NCI-H1436 (cell line): ENCODE measurements around the gene TSPOAP1.
A peak's percentile ranks its signal among the peaks of the same experiment; 100 is the strongest.
"Not testable (repeated sequence)": the region's sequence is repeated elsewhere in the genome, so short reads cannot be mapped to it uniquely, and the experiment has no call there.

Experiments
- DNase-seq: peaks from one replicate; lab custom pipeline; 2025; lab: John Stamatoyannopoulos, UW

TSPOAP1 gene

DNA sequence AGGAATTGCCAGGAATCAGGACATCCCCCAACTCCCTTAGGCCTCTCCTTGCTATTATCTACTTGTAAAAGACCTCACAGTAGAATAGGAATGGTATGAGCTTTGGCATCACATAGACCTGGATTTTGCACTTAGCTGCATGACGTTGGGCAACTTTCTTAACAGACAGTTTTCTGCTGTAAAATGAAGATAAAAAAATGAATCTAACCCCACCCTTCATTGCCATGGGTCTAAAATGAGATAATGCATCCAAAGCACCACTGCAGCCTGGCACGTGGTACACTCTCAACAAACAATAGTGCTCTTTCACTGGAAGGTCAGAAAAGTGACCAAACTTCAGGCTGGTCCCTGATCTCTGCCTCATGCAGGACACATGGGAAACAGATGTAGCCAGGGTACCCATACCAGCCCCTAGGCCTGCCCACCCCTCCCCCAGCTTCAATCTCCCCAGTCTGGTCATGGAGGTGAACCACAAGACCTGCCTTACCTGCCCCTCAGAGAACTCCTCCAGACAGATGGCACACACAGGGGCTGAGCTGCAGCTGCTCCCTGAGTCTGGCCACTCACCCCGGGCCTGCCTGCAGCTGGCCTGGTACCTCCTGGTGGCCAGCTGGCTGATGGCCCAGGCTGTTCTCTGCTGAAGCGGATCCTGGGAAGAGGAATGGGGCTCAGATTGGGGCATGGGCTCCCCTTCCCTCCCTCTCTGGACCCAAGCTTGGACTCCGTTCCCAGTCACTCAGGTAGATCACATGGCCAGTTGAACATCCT, 31.9 kb upstream of the TSPOAP1 start:
- DNase-seq: no peak

DNA sequence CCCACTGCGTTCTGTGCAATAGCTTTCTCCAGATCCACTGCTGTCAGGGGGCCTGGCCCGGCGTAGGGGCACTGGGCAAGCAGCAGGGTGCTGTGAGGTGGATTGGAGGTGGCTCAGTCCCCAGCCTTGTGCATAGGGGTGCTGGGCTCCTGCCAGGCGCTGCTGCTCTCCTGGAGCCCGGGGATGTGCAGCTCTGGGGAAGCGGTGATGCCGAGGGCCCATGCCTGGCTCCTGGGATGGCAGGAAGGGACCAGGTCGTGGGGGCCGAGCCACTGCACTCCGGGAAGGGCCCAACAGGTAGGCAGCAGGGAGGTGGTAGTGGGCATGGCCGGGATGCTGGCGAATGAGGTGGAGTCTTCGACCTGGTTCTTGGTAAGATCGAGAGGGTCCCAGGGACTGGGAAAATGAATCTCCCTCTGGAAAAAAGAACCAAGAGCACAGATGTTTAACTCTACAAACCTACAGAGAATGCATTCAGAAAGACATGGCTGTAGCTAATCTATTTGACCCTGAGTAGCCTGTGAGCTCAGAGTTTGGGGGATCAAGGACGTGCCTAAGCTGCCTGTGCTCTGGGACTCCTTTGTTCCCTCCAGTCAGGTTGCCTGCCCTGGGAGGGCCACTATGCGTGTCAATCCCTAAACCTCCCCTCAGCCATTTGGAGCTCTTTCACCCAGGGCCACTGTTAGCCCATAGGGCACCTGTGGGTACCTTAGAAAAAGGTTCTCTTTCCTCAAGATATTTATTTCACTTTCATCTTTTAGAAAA, 30.0 kb upstream of the TSPOAP1 start:
- no peak for DNase-seq

DNA sequence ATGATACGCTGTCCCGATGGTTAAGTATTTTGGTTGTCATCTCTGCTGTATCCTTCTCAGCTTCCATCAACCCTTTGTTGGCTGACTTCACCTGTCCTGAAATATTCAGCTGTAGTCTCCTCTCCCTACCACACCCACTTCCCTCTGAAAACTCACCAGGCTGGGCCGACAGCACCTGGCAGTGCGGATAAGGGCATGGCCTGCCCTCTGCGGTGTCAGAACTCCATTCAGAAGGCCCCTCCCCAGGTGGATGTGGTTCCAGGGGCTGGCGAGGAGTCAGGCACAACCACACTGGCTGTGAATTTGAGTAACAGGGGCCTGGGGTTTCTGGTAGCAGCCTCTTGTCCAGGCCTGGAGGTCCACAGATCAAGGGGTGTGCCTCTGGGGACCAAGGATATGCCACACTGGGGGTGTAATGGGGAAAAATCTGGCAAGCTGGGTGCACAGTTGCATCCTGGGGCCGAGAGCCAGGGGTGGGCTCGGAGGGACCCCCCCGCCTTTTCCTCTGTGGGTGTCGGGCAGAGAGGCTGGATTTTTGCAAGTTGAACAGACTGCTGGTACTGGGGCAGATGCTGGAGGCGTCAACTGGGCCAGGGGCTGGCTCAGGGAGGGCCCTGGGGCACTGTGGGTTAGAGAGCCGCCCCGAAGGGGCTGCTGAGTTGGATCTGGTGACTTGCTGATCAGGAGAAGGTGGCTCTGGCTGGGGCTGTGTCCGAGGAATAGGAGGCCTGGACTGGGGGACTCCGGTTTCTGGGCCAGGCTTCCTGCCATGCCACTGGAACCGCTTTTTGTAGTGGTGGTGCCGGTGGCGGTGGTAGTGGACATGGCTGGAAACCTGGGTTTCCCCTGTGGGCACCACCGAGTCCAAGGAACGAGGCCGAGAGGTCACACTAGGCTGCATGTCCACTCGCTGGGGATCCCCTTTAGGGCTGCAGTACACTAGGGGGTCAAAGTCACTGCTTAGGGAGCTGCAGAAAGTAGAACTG, 29.0 kb upstream of the TSPOAP1 start:
- DNase-seq: no peak

DNA sequence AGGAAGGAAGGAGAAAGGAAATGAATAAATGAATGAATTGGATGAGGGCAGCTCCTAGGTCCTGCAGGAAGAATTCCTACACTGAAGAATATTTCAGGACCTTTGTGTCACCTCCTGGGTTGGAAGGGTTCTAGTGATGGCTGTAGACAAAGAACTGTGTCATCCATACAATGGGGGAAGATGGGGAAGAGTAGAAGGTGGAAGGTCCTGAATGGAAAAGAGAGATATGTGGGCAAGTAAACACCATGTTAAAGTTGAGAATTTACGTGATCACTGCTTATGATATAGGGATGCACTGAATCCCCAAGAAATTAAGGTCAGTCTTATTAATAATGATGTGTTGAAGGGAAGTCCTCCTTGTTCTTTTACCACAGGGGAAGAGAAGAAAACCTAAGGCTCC, 27.6 kb upstream of the TSPOAP1 start:
- no peak for DNase-seq

DNA sequence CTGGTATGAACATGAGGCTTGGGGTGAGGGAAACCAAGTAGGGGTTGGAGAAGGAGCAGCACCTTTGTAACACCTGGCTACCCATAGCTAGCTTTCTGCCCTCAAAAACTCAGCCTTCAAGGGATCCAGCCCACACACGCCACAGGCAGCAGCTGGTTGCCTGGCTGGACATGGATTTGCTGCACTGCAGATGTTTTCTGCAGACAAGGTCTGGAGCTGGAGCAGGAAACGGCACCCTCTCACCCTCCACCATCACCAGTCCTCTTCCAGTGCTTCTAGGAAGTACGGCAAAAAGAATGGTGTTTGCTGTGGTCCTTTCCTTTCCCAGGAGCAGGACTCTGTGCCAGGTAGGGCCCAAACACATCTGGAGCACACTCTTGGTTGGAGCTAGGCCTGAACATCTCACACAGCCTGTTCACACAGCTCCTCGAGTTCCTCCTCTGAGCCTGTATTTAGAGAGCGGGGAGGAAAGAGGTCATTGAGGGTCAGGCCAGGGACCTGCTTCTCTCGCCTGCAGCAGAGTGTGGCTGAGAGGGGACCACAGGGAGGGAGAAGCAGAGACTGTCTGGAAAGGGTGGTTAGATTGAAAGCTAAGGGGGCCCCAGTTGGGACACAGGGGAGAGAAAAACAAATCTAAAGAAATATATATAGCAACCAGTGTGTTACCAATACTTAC, 26.1 kb upstream of the TSPOAP1 start:
- no peak for DNase-seq

DNA sequence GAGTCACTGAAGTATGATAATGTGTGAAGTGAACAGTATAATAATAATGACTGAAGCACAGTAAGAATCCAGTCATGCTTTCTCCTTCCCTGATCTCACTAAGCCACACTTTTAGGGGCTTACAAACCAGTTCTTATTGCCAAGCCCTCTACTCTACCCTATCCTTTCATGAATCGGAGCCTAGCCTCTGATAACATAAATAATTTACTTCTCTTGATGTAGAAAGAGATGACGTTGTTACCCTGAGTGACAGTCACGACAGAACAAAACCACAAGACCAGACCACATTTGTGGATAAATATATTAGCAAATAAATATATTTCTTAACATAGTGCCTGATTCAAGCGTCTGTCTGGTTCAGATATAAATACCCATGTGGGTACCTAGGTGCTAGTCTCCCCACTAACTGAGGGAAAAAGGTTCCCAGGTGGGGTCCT, 24.8 kb upstream of the TSPOAP1 start:
- DNase-seq: no peak

DNA sequence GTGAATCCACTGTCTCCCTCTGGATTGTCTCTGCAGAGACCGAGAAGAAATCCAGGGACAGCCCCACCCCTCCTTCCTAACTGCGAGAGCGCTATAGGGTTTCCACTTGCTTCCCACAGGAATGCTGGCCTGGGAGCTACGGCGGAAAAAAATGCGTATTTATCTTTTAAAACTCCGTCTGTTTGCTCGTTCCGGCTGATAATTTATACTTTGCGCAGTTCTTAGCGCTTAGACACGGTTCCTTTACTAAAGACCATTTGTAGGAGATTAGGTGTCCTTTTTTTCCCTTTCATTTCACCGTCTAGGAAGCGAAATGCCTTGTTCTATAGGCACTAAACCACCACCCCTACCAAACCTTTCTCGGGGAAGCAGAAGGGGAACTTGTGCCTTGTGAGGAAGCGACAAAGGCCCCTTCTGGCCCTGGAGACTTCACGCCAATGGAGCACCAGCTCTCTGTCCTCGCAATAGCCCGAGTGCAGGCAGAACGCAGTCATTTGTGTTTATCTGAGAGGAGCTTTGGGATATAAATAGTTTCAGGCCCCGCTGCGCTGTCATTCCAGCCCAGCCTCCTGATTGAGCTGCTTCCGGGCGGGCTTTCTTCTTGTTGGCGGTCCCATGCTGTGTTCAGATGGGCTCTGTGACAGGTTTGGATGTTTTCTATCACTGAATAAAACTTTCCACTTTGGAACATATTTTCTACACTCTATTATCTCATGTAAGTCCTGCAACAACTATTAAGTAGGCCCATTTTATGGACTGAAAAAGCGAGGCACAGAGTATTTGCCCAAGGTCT, 24.2 kb upstream of the TSPOAP1 start:
- no peak for DNase-seq

DNA sequence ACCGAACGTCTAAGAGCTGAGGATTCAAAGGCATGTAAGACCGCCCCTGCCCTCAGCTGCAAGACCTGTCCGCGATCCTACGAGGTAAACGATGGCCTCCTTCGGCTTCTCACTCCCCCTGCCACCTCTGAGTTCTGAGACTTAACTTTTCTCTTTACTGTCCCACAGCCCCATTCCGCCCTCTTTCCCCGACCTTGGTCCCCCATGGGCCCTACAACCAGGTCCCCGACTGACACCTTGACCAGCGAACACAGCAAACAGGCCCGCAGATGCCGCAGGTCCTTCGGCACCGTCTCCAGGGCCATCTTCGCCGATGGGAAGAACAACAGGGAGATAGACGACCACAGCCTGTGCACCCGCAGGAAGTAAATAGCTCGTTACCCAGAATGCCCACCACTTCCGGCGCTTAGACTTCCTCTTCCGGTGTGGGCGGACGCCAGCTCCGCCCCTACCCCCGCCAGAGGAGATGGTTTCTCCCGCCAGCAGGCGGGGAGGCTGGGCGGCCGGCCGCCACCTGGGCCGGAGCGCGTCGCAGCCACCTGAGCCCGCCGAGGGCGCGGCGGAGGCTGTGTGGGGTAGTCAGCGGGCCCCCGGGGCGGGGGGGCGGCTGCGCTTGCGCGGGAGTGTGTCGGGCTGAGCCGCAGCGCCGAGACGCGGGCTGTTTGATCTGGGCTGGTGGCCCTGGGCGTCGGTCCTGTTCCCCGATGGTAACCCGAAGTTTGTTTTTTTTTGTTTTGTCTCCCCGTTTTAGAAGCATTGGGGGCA, 23.4 kb upstream of the TSPOAP1 start, which contains the start of gene SUPT4H1:
Gene SUPT4H1, minus strand, starts transcription at position 371 of the 765 bp plus-strand sequence. Its CDS starts 66 bp downstream, at position 305.
- DNase-seq: peak; percentile 96

DNA sequence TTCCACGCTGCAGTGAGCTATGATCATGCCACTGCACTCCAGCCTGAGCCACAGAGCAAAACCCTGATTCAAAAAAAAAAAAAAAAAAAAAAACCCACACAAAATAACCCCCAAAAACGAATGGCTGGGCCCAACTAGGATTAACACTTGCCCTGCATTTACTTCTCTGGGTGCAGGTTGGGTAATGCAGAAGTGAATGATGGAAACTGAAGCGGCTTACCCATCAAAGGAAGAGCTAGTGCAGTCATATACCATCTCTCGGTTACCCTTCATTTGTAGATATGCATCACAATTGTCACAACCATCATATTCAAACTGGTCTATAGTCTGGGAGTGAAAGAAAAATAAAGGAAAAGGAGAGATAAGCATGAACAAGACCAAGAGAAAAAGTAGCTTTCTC, 22.6 kb upstream of the TSPOAP1 start:
- DNase-seq: no peak

DNA sequence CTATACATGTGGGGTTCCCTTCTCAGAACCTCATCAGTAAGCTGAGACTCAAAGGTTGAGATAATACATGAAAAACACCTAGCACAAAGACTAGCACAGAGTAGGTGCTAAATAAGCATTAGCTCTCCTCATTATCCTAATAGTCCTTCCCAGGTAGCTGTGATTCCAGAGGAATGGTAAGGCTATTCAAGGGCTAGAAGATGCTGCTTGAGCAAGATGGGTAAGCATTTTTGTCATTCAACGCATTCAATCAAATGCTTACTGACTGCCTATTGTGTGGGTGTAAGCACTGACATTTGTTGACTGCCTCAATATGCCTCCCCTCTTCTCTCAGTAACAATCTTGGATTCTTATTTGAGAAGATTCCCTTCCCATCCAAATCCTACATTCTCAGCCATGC, 19.4 kb upstream of the TSPOAP1 start:
- no peak for DNase-seq

DNA sequence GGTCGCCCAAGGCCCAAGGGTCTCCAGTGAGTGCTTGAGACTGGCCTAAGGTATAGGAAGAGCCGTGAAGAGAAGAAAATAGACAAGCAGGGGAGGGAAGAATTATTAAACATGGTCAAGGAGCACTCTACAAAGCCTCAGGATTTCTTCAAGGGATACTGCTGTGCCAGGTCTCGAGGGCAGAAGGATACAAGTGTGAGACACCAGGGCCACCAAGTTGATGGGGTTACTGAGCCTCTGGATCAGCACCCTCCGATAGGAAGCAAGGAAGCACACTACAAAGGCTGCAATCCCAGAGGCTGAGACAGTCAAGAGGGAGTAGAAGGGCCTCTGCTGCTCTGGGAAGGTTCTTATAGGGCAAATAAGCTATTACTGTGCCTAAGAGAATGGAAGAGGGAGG, 16.9 kb upstream of the TSPOAP1 start:
- DNase-seq: no peak

DNA sequence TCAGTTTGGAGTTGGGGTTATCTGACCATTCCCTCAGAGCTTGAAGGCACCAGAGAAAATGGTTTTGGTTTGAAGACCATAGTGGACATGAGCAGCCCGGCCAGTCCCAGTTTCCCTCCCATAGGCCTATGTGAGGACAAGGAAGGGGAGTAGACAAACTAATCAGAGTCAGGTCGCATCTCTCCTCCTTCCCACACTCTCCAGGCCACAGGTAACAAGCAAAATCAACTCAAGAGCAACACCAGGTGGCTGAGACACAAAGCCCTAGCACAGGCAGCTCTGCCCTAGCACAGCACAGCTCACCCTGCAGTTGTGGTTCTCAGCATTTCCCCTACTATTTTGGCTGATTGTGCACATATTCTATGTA, 16.2 kb upstream of the TSPOAP1 start:
- DNase-seq: no peak

DNA sequence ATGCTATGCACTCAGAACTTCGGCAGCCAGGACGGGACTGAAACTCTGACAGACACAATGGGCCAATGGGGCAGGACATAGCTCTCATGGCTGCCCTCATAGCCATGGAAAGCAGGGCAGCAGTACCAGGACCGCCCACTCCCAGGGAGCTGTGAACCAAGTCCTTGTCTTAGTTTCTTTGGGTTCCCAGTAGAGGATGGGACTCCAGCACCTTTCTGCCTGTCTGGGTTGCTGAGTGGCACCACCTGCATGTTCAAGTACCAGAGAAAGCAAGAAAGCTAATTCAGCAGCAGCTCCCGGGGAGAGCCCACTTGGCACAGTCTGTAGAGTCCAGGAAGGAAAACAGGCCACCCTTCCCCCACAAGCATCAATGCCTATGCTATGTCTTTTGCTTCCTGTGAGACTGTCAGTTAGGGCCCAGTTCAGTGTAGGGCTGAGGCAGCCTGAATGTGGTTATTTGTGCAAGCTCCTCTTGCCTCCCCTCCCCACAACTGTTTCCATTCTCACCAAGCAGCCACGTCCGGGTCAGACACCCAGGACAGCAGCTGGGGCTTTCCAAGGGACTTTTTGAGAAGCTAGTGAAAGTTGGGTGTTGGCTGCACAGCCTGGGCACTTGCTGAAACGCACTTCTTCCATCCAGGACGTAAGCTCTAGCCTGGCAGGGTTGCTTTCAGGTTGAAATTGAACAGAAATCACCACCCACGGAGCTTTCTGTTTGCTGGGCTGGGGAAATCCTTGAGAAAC, 15.6 kb upstream of the TSPOAP1 start:
- DNase-seq: no peak

DNA sequence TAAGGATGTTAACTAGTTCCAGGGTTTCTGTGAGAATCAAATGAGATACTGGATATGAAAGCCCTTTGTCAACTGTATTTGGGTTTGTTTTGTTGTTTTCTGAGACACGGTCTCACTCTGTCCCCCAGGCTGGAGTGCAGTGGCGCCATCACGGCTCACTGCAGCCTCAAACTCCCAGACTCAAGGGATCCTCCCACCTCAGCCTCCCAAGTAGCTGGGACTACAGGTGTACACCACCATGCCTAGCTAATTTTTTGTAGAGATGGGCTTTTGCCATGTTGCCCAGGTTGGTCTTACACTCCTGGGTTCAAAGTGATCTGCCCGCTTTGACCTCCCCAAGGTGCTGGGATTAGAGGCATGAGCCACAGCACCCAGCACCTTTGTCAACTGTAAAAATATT, 14.5 kb upstream of the TSPOAP1 start:
- no peak for DNase-seq

DNA sequence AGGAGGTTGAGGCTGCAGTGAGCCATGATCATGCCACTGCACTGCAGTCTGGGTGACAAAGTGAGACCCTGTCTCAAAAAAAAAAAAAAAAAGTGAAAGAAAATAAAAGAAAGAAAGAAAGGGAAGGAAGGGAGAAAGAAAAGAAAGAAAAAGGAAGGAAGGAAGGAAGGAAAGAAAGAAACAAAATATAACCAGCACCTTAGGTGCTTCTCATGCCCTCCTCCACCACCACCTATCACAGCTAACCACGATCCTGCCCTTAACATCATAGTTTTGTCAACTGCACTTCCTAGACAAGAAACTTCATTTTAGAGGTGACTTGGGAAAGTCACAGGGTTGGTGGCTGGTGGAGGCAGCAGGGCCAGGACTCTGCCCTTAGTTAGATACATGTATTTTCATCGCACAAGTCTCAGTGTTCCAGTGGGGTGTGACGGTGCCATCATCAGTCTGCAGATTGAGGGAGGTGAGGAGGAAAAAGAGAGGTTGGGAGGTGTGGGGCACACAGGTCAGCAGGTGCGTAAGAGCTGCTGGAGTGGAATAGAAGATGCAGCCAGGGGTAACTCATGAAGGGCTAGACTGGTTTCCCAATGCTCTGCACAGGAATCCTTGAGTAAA, 13.4 kb upstream of the TSPOAP1 start:
- no peak for DNase-seq

DNA sequence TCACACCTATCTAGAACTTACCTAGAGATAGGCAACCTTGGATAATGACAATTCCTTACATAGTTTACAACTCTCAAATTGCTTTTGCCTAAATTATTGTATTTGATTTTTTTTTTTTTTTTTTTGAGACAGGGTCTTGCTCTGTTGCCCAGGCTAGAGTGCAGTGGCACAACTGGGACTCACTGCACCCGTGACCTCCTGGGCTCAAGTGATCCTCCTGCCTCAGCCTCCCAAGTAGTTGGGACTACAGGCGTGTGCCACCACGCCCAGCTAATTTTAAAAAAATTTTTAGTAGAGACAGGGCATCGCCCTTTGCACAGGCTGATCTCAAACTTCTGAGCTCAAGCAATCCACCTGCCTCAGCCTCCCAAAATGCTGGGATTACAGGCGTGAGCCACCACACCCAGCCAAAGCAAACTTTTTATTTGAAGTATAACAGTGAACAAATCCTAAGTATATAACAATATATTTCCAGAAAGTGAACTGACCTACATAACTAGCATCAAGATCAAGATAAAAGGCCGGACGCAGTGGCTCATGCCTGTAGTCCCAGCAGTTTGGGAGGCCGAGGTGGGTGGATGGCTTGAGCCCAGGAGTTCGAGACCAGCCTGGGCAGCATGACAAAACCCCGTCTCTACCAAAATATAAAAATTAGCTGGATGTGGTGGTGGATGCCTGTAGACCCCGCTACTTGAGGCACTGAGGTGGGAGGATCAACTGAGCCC, 12.7 kb upstream of the TSPOAP1 start:
- DNase-seq: not testable (repeated sequence)

DNA sequence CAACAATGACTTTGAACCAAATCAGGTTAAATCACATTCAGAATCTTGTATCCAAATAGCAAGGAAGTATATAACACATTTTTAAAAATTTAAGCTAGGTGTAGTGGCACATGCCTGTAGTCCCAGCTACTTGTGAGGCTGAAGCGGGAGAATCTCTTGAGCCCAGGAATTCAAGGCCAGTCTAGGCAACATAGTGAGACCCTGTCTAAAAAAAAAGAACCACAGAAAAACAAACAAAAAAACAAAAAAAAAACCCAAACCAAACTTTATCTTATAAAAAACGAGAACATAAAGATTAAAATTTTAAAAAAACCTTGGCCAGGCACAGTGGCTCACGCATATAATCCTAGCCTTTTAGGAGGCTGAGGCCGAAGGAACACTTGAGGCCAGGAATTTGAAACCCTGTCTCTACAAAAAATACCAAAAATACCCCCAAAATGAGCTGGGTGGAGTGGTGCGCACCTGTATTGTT, 11.8 kb upstream of the TSPOAP1 start:
- no peak for DNase-seq

DNA sequence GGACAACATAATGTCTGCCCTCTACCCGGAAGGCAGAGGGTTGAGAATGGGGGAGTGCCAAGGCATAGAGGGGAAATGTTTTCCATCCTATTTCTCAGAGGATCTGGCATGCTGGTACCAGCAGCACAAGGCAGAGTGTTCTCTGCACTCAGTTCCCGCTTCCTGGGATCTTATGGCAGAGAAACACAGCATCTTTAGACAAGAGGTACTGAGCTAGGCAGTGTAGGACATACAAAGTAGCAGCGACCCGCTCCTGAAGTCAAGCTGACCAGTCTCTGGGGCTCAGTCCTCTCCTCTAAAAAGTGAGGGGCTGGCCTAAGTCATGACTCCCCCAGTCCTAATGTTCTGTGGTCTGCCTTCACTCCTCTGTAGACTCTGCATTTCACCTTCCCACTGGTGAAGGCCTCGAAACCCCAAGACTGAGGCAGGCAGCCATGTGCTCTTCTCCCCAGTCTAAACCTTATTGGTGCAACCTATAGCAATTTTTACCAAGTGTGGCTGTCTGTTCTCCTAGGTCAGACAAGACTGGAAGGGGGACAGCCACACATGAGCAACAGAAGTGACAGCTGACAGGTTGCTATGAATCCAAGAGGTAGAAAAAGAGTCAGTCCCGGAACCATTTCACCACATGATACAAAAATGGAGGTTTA, 11.3 kb upstream of the TSPOAP1 start:
- no peak for DNase-seq
